ENCODE results near the gene RMDN2. TPM values are rescaled to one million over a fixed set of nuclear protein-coding genes. Genes with fewer than 3 reads are reported as not detected.

The RMDN2 gene
- total and polyA plus RNA-seq, 4 donors, result 7.3 to 30.6 (median 13.3) TPM

DNA sequence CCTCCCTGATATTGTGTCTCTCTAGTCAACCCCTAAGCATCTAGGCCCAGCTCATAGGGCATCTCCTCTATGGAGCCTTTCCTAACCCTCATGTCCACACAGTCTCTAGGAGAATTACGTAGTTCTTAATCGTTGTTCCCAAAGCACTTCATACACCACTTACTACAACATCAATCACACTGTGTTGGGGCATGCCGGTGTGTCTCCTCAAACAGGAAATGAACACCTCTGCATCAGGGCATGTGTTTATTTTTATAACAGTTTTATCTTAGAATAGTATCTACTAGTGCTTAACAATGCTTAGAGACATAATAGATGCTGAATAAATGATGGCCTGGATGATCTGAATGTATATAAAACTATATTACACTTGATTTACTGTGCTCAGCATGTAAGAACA is 131.1 kb downstream of the RMDN2 start:
- Histone ChIP-seq H3K4me3 (ENCODE audit: low read depth in 1 of 3, low read length in 3 of 3) (no peak overlapping the region), H3K36me3 (ENCODE audit: control insufficient read depth in 4 of 4, insufficient read depth in 3 of 4, low read depth in 1 of 4, low read length in 3 of 4) (no peaks in the 10 kb centered on the region), H3K4me1 (ENCODE audit: control insufficient read depth in 4 of 4, insufficient read depth in 4 of 4, low read length in 3 of 4) (no peaks in the 10 kb centered on the region), H3K9me3 (ENCODE audit: control insufficient read depth in 4 of 4, low read length in 3 of 4) (no peaks in the 10 kb centered on the region), H3K27ac (ENCODE audit: low read depth in 1 of 2, low read length in 2 of 2) (no peak overlapping the region), H3K9ac (ENCODE audit: low read depth in 1 of 2, low read length in 2 of 2) (no peak overlapping the region), H3K27me3 (ENCODE audit: control insufficient read depth in 4 of 4, insufficient read depth in 4 of 4, low read length in 3 of 4) (no peaks in the 10 kb centered on the region)
- no peak for DNase-seq (ENCODE audit: low spot score)
- TF ChIP-seq NR2F2 (IDR thresholded peaks at IDR 0.05) (no peak), SP1 (IDR thresholded peaks at IDR 0.05) (no peak), FOXA1 (IDR thresholded peaks at IDR 0.05) (no peak), RAD21 (IDR thresholded peaks at IDR 0.05) (no peak), HNF4A (conservative IDR thresholded peaks at IDR 0.05) (no peak), GABPA (IDR thresholded peaks at IDR 0.05 in 1 of 2, conservative IDR thresholded peaks at IDR 0.05 in 1 of 2) (no peak), FOXA2 (IDR thresholded peaks at IDR 0.05) (no peak), JUND (IDR thresholded peaks at IDR 0.05) (no peak), YY1 (IDR thresholded peaks at IDR 0.05) (no peak), TAF1 (conservative IDR thresholded peaks at IDR 0.05) (no peak), HNF4G (IDR thresholded peaks at IDR 0.05) (no peak)
- TF ChIP-seq, protein P1, sequence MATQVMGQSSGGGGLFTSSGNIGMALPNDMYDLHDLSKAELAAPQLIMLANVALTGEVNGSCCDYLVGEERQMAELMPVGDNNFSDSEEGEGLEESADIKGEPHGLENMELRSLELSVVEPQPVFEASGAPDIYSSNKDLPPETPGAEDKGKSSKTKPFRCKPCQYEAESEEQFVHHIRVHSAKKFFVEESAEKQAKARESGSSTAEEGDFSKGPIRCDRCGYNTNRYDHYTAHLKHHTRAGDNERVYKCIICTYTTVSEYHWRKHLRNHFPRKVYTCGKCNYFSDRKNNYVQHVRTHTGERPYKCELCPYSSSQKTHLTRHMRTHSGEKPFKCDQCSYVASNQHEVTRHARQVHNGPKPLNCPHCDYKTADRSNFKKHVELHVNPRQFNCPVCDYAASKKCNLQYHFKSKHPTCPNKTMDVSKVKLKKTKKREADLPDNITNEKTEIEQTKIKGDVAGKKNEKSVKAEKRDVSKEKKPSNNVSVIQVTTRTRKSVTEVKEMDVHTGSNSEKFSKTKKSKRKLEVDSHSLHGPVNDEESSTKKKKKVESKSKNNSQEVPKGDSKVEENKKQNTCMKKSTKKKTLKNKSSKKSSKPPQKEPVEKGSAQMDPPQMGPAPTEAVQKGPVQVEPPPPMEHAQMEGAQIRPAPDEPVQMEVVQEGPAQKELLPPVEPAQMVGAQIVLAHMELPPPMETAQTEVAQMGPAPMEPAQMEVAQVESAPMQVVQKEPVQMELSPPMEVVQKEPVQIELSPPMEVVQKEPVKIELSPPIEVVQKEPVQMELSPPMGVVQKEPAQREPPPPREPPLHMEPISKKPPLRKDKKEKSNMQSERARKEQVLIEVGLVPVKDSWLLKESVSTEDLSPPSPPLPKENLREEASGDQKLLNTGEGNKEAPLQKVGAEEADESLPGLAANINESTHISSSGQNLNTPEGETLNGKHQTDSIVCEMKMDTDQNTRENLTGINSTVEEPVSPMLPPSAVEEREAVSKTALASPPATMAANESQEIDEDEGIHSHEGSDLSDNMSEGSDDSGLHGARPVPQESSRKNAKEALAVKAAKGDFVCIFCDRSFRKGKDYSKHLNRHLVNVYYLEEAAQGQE (IDR thresholded peaks at IDR 0.05), result no peak
- TF ChIP-seq, protein P2, sequence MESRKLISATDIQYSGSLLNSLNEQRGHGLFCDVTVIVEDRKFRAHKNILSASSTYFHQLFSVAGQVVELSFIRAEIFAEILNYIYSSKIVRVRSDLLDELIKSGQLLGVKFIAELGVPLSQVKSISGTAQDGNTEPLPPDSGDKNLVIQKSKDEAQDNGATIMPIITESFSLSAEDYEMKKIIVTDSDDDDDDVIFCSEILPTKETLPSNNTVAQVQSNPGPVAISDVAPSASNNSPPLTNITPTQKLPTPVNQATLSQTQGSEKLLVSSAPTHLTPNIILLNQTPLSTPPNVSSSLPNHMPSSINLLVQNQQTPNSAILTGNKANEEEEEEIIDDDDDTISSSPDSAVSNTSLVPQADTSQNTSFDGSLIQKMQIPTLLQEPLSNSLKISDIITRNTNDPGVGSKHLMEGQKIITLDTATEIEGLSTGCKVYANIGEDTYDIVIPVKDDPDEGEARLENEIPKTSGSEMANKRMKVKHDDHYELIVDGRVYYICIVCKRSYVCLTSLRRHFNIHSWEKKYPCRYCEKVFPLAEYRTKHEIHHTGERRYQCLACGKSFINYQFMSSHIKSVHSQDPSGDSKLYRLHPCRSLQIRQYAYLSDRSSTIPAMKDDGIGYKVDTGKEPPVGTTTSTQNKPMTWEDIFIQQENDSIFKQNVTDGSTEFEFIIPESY (IDR thresholded peaks at IDR 0.05), result no peak
- TF ChIP-seq, protein P3, sequence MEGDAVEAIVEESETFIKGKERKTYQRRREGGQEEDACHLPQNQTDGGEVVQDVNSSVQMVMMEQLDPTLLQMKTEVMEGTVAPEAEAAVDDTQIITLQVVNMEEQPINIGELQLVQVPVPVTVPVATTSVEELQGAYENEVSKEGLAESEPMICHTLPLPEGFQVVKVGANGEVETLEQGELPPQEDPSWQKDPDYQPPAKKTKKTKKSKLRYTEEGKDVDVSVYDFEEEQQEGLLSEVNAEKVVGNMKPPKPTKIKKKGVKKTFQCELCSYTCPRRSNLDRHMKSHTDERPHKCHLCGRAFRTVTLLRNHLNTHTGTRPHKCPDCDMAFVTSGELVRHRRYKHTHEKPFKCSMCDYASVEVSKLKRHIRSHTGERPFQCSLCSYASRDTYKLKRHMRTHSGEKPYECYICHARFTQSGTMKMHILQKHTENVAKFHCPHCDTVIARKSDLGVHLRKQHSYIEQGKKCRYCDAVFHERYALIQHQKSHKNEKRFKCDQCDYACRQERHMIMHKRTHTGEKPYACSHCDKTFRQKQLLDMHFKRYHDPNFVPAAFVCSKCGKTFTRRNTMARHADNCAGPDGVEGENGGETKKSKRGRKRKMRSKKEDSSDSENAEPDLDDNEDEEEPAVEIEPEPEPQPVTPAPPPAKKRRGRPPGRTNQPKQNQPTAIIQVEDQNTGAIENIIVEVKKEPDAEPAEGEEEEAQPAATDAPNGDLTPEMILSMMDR (IDR thresholded peaks at IDR 0.05; ENCODE audit: low read depth, low read length, missing input control), result no peak
- TF ChIP-seq, protein P4, sequence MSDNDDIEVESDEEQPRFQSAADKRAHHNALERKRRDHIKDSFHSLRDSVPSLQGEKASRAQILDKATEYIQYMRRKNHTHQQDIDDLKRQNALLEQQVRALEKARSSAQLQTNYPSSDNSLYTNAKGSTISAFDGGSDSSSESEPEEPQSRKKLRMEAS (IDR thresholded peaks at IDR 0.05), result no peak
- TF ChIP-seq, protein P5, sequence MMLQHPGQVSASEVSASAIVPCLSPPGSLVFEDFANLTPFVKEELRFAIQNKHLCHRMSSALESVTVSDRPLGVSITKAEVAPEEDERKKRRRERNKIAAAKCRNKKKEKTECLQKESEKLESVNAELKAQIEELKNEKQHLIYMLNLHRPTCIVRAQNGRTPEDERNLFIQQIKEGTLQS (IDR thresholded peaks at IDR 0.05), result no peak
- WGBS, result 89% methylated on average over 3 of the region's 3 CpGs

Measured in liver (tissue), 9 donors.